ENCODE data around the gene MREG.
"Not testable (repeated sequence)": the region's sequence is repeated elsewhere in the genome, so short reads cannot be mapped to it uniquely, and the experiment has no call there.

Gene MREG

DNA sequence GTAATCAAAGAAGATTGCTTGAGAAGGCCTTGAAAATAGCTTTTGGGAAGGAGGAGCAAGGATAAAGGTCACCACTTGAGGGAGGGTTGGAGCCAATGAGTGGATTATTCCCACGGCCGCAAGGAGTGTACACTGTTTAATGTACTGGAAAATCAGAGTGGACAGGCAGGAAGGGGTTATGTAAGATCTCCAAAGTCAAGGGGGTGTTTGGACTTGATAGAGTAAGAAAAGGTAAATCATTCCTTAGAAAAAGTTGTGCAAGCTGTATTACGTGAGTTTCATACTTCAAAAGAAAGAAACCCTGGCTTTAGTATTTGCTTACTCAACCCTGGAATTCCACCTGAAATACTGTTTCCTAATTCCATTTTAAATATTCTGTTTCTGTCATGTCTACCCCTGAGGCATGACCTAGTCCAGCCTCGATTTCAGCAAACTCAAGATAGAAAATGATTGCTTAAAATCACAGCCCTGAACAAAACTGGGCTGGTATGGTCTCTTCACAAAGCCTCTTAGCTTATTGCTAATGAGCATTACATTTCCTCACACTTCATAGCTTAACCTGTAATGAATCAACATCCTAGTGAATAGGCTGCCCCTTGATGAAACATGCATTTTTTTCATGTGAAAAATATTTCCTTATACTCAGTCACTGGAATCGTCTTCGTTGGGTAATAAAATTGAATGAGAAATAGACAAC, 1.1 kb downstream of the MREG start:
- no peaks in the 10 kb centered on the region for H3F3A ChIP-seq (ENCODE audit: control insufficient read depth, insufficient read depth)
- H3K4me3 ChIP-seq (ENCODE audit: low read length), result no peak overlapping the region
- H4K20me1 ChIP-seq (ENCODE audit: control insufficient read depth, insufficient read depth, low read depth, low read length), result no peaks in the 10 kb centered on the region
- H3K4me2 ChIP-seq (ENCODE audit: low read length), result no peak overlapping the region
- no peaks in the 10 kb centered on the region for H3K79me2 ChIP-seq (ENCODE audit: control insufficient read depth, low read length)
- TF ChIP-seq EZH2phosphoT487 (IDR thresholded peaks at IDR 0.05; ENCODE audit: borderline replicate concordance, low read length), result no peak
- TF ChIP-seq, protein P1, sequence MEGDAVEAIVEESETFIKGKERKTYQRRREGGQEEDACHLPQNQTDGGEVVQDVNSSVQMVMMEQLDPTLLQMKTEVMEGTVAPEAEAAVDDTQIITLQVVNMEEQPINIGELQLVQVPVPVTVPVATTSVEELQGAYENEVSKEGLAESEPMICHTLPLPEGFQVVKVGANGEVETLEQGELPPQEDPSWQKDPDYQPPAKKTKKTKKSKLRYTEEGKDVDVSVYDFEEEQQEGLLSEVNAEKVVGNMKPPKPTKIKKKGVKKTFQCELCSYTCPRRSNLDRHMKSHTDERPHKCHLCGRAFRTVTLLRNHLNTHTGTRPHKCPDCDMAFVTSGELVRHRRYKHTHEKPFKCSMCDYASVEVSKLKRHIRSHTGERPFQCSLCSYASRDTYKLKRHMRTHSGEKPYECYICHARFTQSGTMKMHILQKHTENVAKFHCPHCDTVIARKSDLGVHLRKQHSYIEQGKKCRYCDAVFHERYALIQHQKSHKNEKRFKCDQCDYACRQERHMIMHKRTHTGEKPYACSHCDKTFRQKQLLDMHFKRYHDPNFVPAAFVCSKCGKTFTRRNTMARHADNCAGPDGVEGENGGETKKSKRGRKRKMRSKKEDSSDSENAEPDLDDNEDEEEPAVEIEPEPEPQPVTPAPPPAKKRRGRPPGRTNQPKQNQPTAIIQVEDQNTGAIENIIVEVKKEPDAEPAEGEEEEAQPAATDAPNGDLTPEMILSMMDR (IDR thresholded peaks at IDR 0.05; ENCODE audit: low read depth, low read length, poor library complexity, severe bottlenecking), result no peak
- H3K27ac ChIP-seq (ENCODE audit: low read depth, low read length), result no peak overlapping the region
- 0 out of 2 replicates have a peak, but pooled peaks cover 3% of the 10 kb centered on the region for H3K4me1 ChIP-seq (ENCODE audit: control insufficient read depth, low read length)
- H3K27me3 ChIP-seq (ENCODE audit: control insufficient read depth, low read length), result peaks cover 45% of the 10 kb centered on the region
- no peaks in the 10 kb centered on the region for H3K36me3 ChIP-seq (ENCODE audit: control insufficient read depth, low read length)
- H3K9me2 ChIP-seq (replicated peaks; ENCODE audit: control insufficient read depth, low read length), result no peaks in the 10 kb centered on the region
- H3K9me3 ChIP-seq (ENCODE audit: control insufficient read depth, insufficient read depth, low read length), result no peaks in the 10 kb centered on the region

DNA sequence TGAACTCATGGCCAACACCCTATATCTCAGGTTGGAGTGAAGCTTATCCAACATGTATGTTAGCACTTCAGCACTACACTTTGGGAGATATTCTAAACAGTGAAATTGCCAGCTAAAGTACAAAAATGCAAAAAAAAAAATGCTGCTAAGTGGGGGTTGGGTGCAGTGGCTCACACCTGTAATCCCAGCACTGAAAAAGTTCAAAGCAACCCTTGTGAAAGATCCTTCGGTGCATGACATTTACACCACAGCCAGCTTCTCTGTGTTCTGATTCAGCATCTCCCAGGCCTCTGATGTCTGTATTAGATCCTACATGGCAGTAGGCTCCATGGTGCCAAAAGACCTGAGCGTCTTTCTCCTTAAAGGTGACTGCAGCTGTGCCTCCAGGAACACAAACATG, 4.1 kb downstream of the MREG start:
- H3F3A ChIP-seq (ENCODE audit: control insufficient read depth, insufficient read depth); H3K9me3 ChIP-seq (ENCODE audit: control insufficient read depth, insufficient read depth, low read length); H3K9me2 ChIP-seq (replicated peaks; ENCODE audit: control insufficient read depth, low read length); H3K79me2 ChIP-seq (ENCODE audit: control insufficient read depth, low read length); H3K4me3 ChIP-seq (ENCODE audit: low read length); H3K4me1 ChIP-seq (ENCODE audit: control insufficient read depth, low read length); H3K4me2 ChIP-seq (ENCODE audit: low read length); H3K27ac ChIP-seq (ENCODE audit: low read depth, low read length); H3K36me3 ChIP-seq (ENCODE audit: control insufficient read depth, low read length); H4K20me1 ChIP-seq (ENCODE audit: control insufficient read depth, insufficient read depth, low read depth, low read length): not testable (repeated sequence)
- H3K27me3 ChIP-seq (ENCODE audit: control insufficient read depth, low read length), result peaks cover 57% of the 10 kb centered on the region

DNA sequence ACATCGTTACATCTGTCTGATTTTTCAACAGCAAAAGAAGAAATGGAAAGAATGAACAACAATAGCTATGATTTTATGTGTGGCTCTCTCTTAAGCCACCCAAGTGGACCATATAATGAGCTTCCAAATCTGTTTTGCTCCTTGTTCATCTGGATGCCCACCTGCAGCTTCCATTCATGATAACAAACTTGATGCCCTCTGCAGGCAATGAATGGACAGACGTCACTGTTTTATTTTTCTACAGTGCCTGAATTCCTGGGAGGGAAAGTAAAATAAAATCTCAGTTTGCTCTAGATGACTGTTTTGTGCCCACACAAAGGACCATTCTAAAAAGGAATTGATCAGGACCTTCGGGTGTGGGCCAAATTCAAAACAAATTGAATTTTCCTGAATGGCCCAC, 5.0 kb downstream of the MREG start:
- no peaks in the 10 kb centered on the region for H3K9me2 ChIP-seq (replicated peaks; ENCODE audit: control insufficient read depth, low read length)
- no peak overlapping the region for H3K27ac ChIP-seq (ENCODE audit: low read depth, low read length)
- H3K36me3 ChIP-seq (ENCODE audit: control insufficient read depth, low read length), result no peaks in the 10 kb centered on the region
- no peak overlapping the region for H3K4me2 ChIP-seq (ENCODE audit: low read length)
- no peak overlapping the region for H3K4me3 ChIP-seq (ENCODE audit: low read length)
- no peak for TF ChIP-seq EZH2phosphoT487 (IDR thresholded peaks at IDR 0.05; ENCODE audit: borderline replicate concordance, low read length)
- TF ChIP-seq, protein P1 (IDR thresholded peaks at IDR 0.05; ENCODE audit: low read depth, low read length, poor library complexity, severe bottlenecking), result no peak
- H4K20me1 ChIP-seq (ENCODE audit: control insufficient read depth, insufficient read depth, low read depth, low read length), result no peaks in the 10 kb centered on the region
- peaks cover 61% of the 10 kb centered on the region for H3K27me3 ChIP-seq (ENCODE audit: control insufficient read depth, low read length)
- no peaks in the 10 kb centered on the region for H3F3A ChIP-seq (ENCODE audit: control insufficient read depth, insufficient read depth)
- no peaks in the 10 kb centered on the region for H3K9me3 ChIP-seq (ENCODE audit: control insufficient read depth, insufficient read depth, low read length)
- H3K4me1 ChIP-seq (ENCODE audit: control insufficient read depth, low read length), result 0 out of 2 replicates have a peak, but pooled peaks cover 3% of the 10 kb centered on the region
- H3K79me2 ChIP-seq (ENCODE audit: control insufficient read depth, low read length), result no peaks in the 10 kb centered on the region

DNA sequence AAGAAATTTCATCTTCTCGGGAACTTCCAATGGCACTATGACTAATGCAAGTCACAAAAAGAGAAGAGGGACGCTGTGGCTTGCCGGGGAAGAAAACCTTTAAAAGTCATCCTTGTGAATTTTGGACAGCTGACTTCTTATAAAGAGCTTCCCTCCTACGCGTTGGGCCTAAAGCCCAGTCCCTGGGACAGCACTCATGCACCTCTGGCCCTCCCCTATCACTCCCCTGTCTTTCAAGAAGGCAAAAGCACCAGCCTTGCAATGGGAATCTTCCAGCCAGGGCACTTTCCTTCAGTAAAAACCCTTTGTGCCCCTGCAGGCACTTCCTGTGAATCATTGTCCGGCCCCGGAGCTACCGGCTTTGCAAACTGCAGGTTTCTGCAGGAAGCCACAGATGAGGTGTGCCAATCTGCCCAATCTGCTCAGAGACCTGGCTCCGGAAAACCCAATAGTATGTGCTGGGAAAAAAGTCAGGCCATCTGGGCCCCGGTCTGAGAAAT, 7.1 kb downstream of the MREG start:
- H3K9me3 ChIP-seq (ENCODE audit: control insufficient read depth, insufficient read depth, low read length), result no peaks in the 10 kb centered on the region
- no peaks in the 10 kb centered on the region for H3K79me2 ChIP-seq (ENCODE audit: control insufficient read depth, low read length)
- no peaks in the 10 kb centered on the region for H4K20me1 ChIP-seq (ENCODE audit: control insufficient read depth, insufficient read depth, low read depth, low read length)
- no peaks in the 10 kb centered on the region for H3K36me3 ChIP-seq (ENCODE audit: control insufficient read depth, low read length)
- no peaks in the 10 kb centered on the region for H3K9me2 ChIP-seq (replicated peaks; ENCODE audit: control insufficient read depth, low read length)
- H3K27ac ChIP-seq (ENCODE audit: low read depth, low read length), result no peak overlapping the region
- H3K27me3 ChIP-seq (ENCODE audit: control insufficient read depth, low read length), result peaks cover 61% of the 10 kb centered on the region
- no peak for TF ChIP-seq EZH2phosphoT487 (IDR thresholded peaks at IDR 0.05; ENCODE audit: borderline replicate concordance, low read length)
- TF ChIP-seq, protein P1 (IDR thresholded peaks at IDR 0.05; ENCODE audit: low read depth, low read length, poor library complexity, severe bottlenecking), result no peak
- no peak overlapping the region for H3K4me3 ChIP-seq (ENCODE audit: low read length)
- H3K4me2 ChIP-seq (ENCODE audit: low read length), result no peak overlapping the region
- H3K4me1 ChIP-seq (ENCODE audit: control insufficient read depth, low read length), result no peaks in the 10 kb centered on the region
- no peaks in the 10 kb centered on the region for H3F3A ChIP-seq (ENCODE audit: control insufficient read depth, insufficient read depth)
